Frontal cortex (tissue), 4 donors: ENCODE results near the gene MSMB. TPM values are rescaled to one million over a fixed set of nuclear protein-coding genes. Genes with fewer than 3 reads are reported as not detected.
A peak's percentile ranks its signal among the peaks of the same experiment; 100 is the strongest.

Experiments used
- DNase-seq, 2 donors: peaks; one replicate each; pipeline ENCODE4 v3.0.0; 2012; ENCODE audit warnings: low spot score in 2 of 2
- FAIRE-seq: peaks from 2 replicates; lab custom pipeline; 2012; peaks lifted over from hg19 to GRCh38; lab: Jason Lieb, UNC
- total RNA-seq: library from RNA; depleted of rRNA; stranded (reverse); fragments of >200 nt; gene quantifications from one replicate; pipeline ENCODE4 v1.2.3, GENCODE V29; 2014
- donor health status: control.
- donor health status: control.
- donor health status: control.

The MSMB gene
- total RNA-seq, 1 donor from 2014 or later = not detected

DNA sequence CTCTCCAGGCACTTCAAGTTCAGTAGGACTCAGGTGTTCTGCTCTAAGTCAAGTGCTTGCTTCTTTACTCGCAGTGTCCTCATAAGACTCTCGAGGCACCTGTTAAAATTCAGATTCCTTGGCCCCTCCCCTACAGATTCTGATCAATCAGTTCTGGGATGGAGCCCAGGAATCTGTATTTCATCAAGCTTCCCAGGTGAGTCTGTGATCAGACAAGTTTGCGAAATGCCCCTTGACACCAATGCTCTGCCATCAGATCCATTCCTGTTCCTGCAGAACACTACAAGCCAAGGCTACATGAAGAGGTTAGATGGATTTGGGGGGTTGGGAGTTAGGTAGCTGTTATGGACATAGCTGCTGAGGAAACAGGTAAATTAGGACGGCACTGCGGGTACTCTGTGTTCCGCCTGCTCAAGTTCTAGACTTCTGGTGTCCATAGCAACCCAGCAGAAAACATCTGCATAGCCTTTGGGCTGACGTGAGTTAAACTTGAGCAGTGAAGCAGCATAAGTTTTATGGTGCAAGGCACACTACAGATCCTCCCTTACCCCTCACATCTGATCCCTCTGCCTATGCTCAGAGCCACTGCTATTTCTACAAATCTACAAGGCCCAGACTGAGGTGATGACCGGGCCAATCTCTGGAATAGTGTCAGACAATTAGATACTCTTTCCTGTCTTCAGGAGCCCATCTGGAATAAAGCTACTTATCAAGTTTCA, 8.8 kb downstream of the MSMB start:
- DNase-seq (no peak), FAIRE-seq (no peak)

DNA sequence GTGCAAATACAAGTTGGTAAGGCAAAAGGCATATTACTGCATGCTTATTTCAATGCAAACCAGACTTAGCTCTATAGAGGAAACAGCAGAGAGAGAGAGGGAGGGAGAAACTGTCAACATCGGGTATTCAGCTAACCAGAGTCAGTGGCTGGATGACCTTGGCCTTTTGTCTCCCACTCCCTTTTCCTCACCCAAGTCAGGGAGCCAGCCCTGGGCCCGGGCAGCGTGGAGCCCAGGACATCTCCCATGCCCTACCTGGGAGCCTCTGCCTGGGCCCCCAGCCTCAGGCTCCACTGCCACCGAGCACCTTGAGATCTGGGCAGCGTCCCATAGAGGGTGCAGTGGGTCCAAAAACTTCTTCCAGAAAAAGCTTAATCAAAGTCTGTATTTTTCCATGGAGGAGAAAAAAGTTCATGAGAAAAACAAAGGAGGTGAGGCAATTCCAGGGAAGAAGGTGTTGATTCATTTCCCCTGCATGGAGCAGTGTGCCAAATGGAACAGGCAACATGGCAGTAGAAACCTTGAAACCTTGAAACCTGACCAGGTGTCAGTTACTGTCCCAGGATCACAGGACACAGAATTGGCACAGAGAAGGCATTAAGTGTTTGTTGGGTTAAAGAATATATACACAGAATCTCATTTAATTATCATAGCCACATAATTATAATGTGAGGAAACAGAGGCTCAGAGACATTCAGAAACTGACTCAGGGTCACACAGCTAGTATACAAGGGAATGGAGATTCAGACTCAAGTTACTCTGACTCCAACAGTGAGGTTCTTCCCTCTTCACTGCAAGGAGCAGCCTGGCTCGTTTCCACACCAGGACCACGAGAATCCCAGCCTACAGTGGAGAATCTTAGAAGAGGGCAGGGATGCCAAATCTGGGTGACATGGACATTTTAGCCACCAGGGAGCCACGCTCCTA, 9.9 kb downstream of the MSMB start:
- DNase-seq = no peak
- no peak for FAIRE-seq

DNA sequence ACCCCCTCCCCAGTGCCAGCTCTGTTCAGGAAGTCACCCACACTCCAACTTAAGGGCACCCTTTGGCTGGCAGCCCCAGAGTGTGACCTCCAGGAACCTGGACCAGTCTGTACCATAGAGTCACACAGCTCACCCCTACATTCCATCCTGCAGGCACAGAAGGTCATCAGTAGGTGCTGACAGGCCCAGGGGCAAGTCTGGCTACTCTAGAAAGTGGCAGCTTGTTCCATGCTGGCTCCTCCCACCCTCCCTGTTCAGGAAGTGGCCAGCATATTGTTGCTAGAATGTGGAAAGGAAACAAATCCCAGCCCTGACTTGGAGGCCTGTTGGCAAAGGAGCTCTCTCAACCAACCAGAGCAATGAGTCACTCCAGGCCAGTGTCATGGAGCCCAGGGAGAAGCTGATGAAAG, 12.5 kb downstream of the MSMB start:
- no peak for FAIRE-seq
- no peak for DNase-seq

DNA sequence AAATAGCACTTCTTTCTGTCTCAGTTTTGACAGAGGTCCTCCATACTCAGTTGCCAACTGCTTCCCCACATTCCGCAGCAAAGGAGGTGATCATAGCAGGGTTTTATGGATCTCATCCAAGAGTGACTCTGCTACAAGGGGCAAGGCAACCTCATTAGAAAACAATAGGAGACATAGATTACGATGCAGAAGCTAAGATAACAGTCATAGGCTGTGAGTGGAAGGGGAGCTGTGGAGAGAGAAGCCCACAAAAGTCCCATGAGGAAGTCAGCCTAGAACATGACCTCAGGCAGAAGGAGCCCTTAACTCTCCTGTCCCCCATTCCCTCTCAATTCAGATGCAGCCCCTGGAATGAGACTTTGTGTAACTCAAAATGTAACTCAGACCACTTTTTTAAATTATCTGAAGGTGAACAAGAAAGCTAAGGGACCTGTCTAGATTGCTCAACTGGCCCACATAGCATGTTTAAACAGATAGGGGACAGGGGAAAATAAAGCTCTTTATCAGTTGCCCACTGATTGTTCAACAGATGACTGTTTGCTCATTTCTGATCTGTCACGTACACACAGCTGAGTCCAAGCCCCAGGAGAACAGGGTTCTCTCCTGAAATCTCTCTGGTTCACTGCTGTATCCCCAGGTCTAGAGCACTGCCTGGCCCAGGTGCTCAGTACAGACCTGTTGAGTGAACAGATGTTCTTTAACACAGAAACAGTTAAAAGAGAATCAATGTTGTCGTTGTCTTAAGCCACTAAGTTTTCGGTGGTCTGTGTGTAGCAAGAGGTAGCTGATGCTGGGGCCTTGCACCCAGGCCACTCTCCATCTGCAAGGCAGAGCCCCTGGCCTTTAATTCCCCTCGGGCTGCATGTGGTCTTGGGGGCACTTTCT, 14.2 kb downstream of the MSMB start:
- FAIRE-seq (no peak), DNase-seq (no peak)

DNA sequence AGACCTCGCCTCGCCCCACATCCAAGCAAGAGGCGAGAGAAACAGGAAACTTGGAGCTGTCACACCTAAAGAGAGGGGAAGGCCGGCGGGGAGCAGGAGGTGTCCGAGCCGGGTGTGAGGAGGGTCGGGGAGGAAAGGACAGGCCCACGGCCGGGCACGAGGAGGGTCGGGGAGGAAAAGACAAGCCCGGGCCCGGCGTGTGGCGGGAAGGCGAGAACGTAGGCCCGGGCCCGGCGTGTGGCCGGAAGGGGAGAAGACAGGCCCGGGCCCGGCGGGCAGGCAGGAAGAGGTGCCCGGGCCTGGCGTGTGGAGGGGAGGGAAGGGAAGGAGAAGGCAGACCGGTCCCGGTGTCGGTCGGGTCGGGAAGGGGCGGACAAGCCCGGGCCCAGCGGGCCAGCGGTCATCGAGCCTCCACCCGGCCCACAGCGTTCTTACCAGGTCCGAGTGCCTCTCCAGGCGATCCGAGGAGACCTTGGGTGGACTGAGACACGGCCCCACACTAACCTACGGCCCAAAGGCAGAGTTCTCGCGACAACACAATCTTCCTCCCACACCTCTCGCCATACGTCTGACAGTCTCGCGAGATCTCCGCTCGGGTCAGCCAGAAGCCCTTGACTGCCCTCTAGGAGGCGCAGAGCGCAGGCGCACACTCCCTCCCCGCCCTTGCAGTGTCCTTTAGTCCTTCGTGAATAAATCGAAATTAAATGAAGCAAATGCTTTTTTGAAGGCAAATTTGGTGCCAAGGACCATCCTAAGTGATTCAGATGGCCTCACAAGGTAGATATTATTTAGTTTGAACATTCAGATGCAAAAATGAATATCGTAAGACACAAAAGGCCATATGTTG, 15.8 kb downstream of the MSMB start, which contains the start of gene NCOA4:
Gene NCOA4, minus strand, starts transcription at position 533 of the 847 bp plus-strand sequence. CDS start 13,943 bp downstream, outside the sequence.
- DNase-seq (peak; percentile 89 to 98), FAIRE-seq (no peak)

DNA sequence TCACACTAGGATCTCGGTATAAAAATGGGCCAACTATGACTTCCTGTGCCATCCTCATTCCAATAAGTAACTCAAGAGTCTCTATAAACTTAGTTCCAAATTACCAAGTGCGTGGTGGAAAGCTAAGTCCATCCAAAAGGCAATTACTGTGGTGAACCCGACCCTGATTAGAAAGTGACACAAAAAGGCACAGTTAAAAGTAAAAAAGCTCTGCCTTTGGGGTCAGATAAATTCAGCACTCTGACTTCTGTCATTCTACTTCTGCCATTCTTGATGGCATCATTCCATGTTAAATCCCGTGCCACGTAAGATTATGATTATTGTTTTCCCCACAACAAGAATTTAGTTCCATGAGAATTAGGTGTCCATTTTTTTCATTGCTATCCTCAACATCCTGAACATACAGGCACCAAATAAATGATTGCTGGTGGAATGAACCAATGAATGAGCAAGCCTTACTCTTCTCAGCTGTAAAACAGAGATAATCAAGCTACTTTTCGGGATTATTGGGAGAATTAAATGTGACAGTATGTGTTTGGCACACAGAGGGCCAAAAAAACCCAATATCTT, 16.5 kb downstream of the MSMB start:
- FAIRE-seq (no peak), DNase-seq (no peak)

DNA sequence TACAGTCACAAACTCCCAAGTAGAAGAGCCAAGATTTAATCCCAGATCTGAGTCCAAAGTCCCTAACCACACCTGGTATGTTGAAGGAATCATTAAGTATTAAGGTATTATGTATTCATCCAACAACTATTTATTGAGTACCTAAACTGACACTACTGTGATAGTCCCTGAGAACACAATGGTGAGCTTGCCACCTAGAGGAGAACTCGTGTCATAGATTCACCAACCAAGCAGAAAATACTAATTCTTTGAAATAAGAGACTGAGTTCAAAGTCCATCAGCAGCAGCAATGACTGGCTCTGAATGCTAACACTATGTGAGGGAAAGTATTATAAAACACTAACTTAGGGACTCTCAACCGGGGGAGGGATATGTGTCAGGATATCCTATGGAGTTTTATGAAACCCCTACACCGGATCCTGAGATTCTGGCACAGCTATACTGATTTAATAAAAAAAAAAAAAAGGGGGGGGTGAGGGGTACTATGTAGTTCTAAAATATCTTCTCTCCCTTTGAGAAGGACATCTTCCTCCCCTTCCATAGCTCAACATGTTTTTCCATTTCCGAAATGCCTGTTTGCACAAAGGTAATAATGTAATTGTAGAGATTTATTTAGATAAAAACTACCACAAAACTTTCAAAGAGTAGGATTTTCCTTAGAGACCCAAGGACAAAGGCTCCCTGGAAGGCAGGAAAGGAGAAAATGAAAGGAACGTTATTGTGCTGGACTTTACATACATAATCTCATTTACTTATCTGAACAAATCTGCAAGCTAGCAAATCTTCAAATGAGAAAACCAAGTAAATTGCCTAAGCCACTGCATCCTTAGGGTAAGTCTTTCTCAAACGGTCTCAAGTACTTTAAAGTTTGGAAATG, 17.2 kb downstream of the MSMB start:
- no peak for FAIRE-seq
- peak in 1 of 2 donors; percentile 29 for DNase-seq

DNA sequence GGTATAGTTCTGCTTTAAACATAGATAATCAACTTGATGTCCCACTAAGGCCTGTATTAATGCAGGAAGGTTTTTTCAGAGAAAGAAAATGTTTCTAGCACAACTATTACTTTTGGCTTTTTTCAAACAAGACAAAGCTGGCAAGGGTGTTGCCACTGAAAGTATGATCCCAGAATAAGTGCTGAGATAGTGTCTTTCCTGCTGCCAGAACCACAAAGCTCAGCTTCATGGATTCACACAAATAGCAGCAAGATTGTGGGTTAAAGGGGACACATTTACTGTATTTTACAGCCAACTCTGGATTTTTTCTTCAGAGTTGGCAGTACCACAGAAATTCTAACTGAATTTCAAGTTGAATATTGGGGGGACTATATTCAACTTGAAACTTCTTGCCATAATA, 20.0 kb downstream of the MSMB start:
- FAIRE-seq = no peak

DNA sequence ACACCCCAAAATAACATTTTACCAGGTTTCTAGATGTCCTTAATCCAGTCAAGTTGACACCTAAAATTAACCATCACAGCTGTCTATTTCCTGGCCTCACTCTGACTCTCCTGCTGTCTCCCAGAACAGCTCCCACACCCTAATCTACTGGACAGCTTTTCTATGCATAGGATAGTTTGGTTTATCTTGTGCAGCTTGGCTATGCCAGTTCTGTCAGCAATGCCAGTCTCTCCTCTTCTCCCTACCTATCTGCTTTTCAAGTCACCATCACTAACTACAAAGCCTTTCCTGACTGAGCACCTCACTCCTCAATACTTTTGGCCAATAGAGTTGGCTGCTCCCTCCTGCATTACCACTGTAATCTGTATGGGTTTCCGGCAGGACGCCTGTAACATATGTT, 20.7 kb downstream of the MSMB start:
- DNase-seq = no peak
- no peak for FAIRE-seq

More for the DNA sequence above, 20.0 kb downstream of the MSMB start:
- no peak for DNase-seq

DNA sequence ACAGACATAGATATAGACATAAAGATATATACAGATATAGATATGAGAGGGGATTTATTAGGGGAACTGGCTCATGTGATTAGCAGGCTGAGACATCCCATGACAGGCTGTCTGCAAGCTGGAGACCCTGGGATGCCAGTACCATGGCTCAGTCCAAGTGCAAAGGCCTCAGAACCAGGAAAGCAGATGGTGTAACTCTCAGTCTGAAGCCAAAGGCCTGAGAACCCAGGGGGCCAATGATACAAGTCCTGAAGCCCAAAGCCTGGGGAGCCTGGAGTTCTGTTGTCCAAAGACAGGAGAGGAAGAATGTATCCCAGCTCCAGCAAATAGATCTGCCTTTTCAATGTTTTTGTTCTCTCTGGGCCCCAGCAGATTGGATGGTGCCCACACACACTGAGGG, 21.1 kb downstream of the MSMB start:
- FAIRE-seq (no peak), DNase-seq (no peak)

DNA sequence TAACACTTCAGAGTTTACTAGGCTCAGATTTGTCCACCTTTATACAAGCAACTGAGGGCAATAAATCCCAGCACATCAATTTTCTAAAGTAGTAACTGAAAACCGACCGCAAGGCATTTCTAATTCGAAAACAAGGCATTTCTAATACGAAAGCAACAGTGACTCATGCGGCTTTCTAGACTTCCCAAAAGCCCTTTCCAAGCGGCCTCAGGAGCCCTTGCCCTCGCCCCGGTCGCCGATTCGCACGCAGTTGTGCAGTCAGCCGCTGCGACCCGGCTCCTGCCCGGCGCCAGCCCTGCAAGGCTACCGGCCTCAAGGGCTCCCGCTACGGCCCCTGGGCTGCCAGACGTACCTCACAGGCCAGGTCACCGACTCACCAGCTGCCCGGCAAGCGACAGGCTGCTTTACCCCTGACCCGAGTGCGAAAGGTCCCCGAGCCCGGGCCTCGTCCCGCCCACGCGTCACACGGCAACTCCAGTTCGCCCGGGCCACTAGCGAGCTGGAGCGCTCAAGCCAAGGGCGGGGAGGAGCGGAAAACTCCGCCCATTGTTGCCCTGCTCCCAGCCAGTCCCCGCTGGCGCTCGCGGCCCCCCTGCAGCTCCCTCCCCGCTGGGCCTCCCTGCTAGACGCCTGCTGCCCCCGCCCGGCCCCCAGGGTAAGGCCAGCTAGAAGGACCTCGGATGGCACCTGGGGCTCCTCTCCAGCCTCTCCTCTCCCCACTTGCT, 22.9 kb downstream of the MSMB start:
- peak; percentile 64 to 87 for DNase-seq
- no peak for FAIRE-seq

DNA sequence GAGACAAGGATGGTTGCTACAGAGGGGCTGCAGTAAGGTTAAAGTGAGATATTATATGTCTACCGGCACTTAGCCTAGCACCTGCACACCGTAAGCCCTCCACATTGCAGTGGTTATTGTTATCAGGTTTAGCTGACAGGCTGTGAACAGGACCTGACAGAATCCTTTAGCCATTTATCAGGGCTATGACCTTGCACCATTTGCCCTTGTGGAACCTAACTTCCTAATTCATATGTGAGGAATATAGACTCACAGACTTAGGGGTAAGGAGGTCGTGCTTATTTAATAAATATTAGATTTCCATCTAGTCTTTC, 25.8 kb downstream of the MSMB start:
- FAIRE-seq (no peak), DNase-seq (no peak)

DNA sequence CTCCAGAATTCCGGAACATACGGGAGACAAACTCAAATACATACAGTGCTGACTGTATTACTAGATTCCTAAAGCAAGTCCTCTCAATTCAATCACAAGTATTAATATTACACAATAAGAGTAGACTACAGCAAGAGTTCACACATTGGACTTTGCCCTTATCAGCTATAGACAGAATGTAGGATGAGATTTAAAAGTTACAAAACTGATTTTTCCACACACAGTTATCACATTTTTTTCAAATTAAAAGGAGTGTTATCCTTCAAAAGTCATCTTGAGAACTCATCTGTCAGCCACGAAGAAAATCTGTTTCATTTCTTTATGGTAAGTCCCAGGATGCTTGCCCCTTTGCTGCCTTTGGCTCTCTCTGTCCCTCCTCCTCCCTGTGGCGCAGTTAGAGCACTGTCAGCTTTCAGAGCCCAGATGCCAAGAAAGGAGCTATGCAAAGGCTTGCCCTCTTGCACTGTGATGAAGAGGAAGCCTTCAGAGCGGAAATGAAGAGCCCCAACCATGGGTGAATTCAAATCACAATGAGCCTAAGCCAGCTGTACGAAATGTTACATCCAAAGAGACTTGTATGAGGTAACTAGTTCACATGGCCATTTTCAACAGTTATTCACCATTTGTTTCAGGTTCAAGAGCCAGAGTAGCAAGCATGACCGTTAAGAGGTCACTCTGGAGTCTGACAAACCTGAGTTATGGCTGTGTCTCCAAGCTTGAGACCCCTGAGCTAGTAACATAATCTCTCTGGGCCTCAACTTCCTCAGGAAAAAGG, 26.3 kb downstream of the MSMB start:
- FAIRE-seq = no peak
- DNase-seq = no peak

DNA sequence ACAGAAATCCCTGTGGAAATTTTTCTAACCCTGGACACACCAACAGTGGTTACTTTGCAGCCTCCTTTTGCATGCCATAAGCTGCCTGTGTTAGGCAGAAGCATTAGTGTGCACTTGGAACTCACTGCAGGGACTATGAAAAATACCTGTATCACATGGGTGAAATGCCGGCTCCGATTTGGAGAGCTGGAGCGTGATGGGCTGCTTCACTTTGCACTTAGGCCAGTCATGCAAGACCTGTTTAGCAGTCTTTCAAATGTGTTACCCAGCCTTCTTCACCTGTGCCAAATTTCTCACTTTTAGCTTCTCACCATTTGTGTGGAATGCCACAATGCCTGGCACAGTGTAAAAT, 26.9 kb downstream of the MSMB start:
- no peak for FAIRE-seq

DNA sequence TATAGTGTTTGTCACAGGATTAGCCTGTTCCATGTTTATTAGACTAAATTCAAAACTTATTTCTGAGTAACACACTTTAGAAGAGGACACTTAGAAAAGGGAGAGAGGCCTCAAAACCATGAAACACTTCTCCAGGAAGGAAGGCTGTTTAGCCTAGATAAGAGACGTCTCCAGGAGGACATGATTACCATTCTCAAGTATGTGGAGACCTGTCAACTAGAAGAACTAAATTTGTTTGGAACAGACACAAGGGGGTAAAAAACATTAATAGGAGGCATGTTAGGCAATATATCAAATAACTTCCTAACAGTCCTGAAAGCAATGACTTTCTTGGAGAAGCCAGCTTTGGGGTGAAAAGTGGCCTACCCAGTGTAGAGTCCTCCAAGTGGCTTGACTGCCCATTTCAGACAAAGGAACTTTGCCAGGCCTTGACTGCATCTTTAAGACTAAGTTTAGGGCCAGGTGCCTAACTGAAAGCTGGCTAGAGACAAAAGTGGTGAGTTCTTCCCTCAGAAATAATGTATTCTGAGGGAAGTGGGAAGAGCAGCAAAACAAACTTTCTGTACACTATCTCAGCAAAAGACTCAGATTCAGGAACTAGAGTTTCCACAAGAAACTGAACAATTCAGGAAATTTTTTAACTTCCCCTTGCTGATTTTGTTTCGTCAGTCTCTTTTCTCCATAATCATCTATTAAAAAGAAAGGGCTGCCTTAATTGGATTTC, 27.5 kb downstream of the MSMB start:
- DNase-seq = no peak
- FAIRE-seq = no peak

More for the DNA sequence above, 26.9 kb downstream of the MSMB start:
- DNase-seq = no peak

DNA sequence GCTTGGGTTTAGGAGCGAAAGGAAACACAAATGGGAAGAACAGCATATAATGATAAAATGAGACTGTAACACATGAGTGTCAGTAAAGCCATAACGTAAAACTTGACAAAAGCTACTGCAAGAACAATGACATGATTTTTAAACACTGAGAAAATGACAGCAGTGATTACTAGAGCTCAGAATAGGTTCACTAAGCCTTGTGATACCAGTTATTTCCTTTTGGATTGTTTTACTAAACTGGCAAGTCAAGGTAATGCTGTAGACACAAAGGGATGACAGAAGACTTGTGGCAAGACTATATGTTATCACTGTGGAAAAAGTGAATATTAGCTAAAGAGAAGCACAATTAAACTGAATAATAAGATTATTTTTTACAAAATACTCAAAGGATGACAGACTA, 28.3 kb downstream of the MSMB start:
- DNase-seq (no peak), FAIRE-seq (no peak)
